ENCODE results near the gene MT3.

DNA sequence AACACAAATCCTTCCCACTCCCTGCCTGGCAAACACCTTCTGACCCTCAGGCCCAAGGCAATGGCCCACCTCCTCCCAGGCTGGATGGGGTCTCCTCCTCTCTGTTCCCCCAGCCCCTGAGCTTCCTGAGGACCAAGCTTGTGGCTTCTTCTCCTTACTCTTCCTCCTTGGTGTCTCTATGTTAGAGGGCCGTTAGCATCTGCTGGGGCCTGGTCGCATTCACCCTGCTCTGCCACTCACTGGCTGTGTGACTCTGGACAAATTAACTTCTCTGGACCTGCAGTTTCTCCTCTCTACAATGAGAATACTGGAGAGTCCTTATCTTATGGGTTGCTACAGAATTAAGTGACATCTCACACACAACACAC, 18.3 kb downstream of the MT3 start:
- TF ChIP-seq POLR2A (IDR thresholded peaks at IDR 0.05): no peak
- TF ChIP-seq, protein P1, sequence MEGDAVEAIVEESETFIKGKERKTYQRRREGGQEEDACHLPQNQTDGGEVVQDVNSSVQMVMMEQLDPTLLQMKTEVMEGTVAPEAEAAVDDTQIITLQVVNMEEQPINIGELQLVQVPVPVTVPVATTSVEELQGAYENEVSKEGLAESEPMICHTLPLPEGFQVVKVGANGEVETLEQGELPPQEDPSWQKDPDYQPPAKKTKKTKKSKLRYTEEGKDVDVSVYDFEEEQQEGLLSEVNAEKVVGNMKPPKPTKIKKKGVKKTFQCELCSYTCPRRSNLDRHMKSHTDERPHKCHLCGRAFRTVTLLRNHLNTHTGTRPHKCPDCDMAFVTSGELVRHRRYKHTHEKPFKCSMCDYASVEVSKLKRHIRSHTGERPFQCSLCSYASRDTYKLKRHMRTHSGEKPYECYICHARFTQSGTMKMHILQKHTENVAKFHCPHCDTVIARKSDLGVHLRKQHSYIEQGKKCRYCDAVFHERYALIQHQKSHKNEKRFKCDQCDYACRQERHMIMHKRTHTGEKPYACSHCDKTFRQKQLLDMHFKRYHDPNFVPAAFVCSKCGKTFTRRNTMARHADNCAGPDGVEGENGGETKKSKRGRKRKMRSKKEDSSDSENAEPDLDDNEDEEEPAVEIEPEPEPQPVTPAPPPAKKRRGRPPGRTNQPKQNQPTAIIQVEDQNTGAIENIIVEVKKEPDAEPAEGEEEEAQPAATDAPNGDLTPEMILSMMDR (IDR thresholded peaks at IDR 0.05): no peak
- no peak for TF ChIP-seq EP300 (IDR thresholded peaks at IDR 0.05; ENCODE audit: low read depth)
